Embryonic facial prominence (tissue), 1 donor: ENCODE measurements around the gene FBL.

Experiments
- DNase-seq: peaks from one replicate; pipeline ENCODE4 v3.0.0-alpha.2; 2016; ENCODE audit errors: extremely low spot score

The FBL gene

GRCh38 chr19:39788244-39788643 lies 57.9 kb downstream of the FBL start:
- DNase-seq = no peak
